Activated T-helper 1 cell treated with anti-CD3 and anti-CD28 coated beads, Interleukin-2, amount 50 U/mL, for 16 hours (primary cell): ENCODE data around the gene RELL1.
"Not testable (repeated sequence)": the region's sequence is repeated elsewhere in the genome, so short reads cannot be mapped to it uniquely, and the experiment has no call there.

Experiments
- DNase-seq, 2 donors: peaks; one replicate each; pipeline ENCODE4 v3.0.0-alpha.2; 2020; ENCODE audit warnings: low read depth in 1 of 2, low spot score in 1 of 2

The RELL1 gene

GRCh38 chr4:37693450-37694190 lies 7.4 kb upstream of the RELL1 start:
- no peak for DNase-seq

GRCh38 chr4:37693030-37693429 lies 6.9 kb upstream of the RELL1 start:
- DNase-seq = no peak

GRCh38 chr4:37690976-37691375 lies 4.8 kb upstream of the RELL1 start:
- DNase-seq = no peak

- no peak for DNase-seq
These were observed 3.3 kb upstream of the RELL1 start for GRCh38 chr4:37689353-37690095.

- DNase-seq = no peak
These were observed 1.5 kb upstream of the RELL1 start for GRCh38 chr4:37687681-37688080.

- DNase-seq = no peak
These were observed 1.0 kb upstream of the RELL1 start for GRCh38 chr4:37687194-37687562.

GRCh38 chr4:37685823-37686372 lies 278 bp downstream of the RELL1 start:
- DNase-seq = peak; percentile 18 to 27

- DNase-seq = peak in 1 of 2 donors; percentile 23
These were observed 884 bp downstream of the RELL1 start for GRCh38 chr4:37685161-37685822.

GRCh38 chr4:37684154-37684553 lies 2.0 kb downstream of the RELL1 start:
- no peak for DNase-seq

- no peak for DNase-seq
These were observed 3.3 kb downstream of the RELL1 start for GRCh38 chr4:37682701-37683401.

- DNase-seq = no peak
These were observed 6.1 kb downstream of the RELL1 start for GRCh38 chr4:37680089-37680488.

- no peak for DNase-seq
These were observed 6.9 kb downstream of the RELL1 start for GRCh38 chr4:37679301-37679700.

GRCh38 chr4:37678624-37679023 lies 7.6 kb downstream of the RELL1 start:
- DNase-seq = no peak

GRCh38 chr4:37675587-37676290 lies 10.4 kb downstream of the RELL1 start:
- no peak for DNase-seq

- DNase-seq = no peak
These were observed 11.7 kb downstream of the RELL1 start for GRCh38 chr4:37674439-37674838.

GRCh38 chr4:37673538-37674192 lies 12.5 kb downstream of the RELL1 start:
- no peak for DNase-seq

GRCh38 chr4:37671072-37671471 lies 15.1 kb downstream of the RELL1 start:
- no peak for DNase-seq

- DNase-seq = no peak
These were observed 15.9 kb downstream of the RELL1 start for GRCh38 chr4:37670249-37670648.

GRCh38 chr4:37669124-37669523 lies 17.1 kb downstream of the RELL1 start:
- DNase-seq = not testable (repeated sequence)
